SK-N-SH (cell line): ENCODE measurements around the gene PLEKHG5. TPM values are rescaled to one million over a fixed set of nuclear protein-coding genes. Genes with fewer than 3 reads are reported as not detected.

Experiments used
- CTCF ChIA-PET: fragments of 300-600, 350-600 bp; formaldehyde crosslinking; extraction: SDS; loops from one replicate; lab custom pipeline; 2021; lab: Yijun Ruan, JAX
- POLR2A ChIA-PET: fragments of 350-600 bp; sonication (Branson Sonifier 250); formaldehyde crosslinking; extraction: SDS; loops from one replicate; lab custom pipeline; 2020; ENCODE audit warnings: antibody characterized with exemption, inconsistent platforms; lab: Yijun Ruan, JAX
- DNase-seq: peaks from one replicate; pipeline ENCODE4 v3.0.0; 2012
- H2AFZ ChIP-seq: fragments of 200-600 bp; sonication (generic); 2 replicates; pipeline ENCODE4 v1.8.1; 2016; ENCODE audit warnings: antibody characterized with exemption, mild to moderate bottlenecking, low read depth
- H3F3A ChIP-seq: fragments of 200-600 bp; sonication (generic); replicated peaks from 2 replicates; pipeline ENCODE3; 2016; ENCODE audit warnings: antibody characterized with exemption, mild to moderate bottlenecking; ENCODE audit not compliant: insufficient read depth
- H3K27ac ChIP-seq, 2 experiments: fragments of 200-500 bp in 1 of 2; fragments of 200-600 bp in 1 of 2; sonication (Bioruptor generic) in 1 of 2; sonication (generic), shearing (Covaris generic) in 1 of 2; 2 replicates each; pipeline versions ENCODE4 v1.5.1 to v1.6.1; 2014 to 2016; ENCODE audit warnings: low read depth in 2 of 2, inconsistent platforms in 1 of 2, low read length in 1 of 2, mild to moderate bottlenecking in 1 of 2, mixed read lengths in 1 of 2
- H3K27me3 ChIP-seq: fragments of 200-600 bp; sonication (generic), shearing (Covaris generic); 2 replicates; pipeline ENCODE4 v1.6.1; 2016; ENCODE audit warnings: mixed run types; ENCODE audit not compliant: insufficient read depth
- H3K36me3 ChIP-seq, 2 experiments: fragments of 200-500 bp in 1 of 2; fragments of 200-600 bp in 1 of 2; sonication (Bioruptor generic) in 1 of 2; sonication (generic) in 1 of 2; replicated peaks in 1 of 2; 2 replicates each; pipeline versions ENCODE3 to v1.5.1; 2014 to 2016; ENCODE audit warnings: low read length in 1 of 2, mild to moderate bottlenecking in 1 of 2; ENCODE audit not compliant: insufficient read depth in 2 of 2, control insufficient read depth in 1 of 2
- H3K4me1 ChIP-seq, 2 experiments: fragments of 200-500 bp in 1 of 2; fragments of 200-600 bp in 1 of 2; sonication (Bioruptor generic) in 1 of 2; sonication (generic), shearing (Covaris generic) in 1 of 2; 2 replicates each; pipeline versions ENCODE4 v1.5.1 to v1.6.1; 2014 to 2016; ENCODE audit warnings: low read depth in 1 of 2, low read length in 1 of 2, mixed run types in 1 of 2; ENCODE audit not compliant: insufficient read depth in 2 of 2, control insufficient read depth in 1 of 2
- H3K4me2 ChIP-seq: fragments of 200-600 bp; sonication (generic), shearing (Covaris generic); 2 replicates; pipeline ENCODE4 v1.6.1; 2017; ENCODE audit warnings: mixed run types
- H3K4me3 ChIP-seq, 2 experiments: fragments of 200-500 bp in 1 of 2; fragments of 200-600 bp in 1 of 2; sonication (Bioruptor generic) in 1 of 2; sonication (generic), shearing (Covaris generic) in 1 of 2; 2 replicates each; pipeline versions ENCODE4 v1.5.1 to v1.8.1; 2014 to 2016; ENCODE audit warnings: low read depth in 2 of 2, inconsistent platforms in 1 of 2, low read length in 1 of 2, mild to moderate bottlenecking in 1 of 2, mixed read lengths in 1 of 2, moderate library complexity in 1 of 2
- H3K79me2 ChIP-seq: fragments of 200-600 bp; sonication (generic); 2 replicates; pipeline ENCODE4 v1.8.1; 2017; ENCODE audit warnings: mild to moderate bottlenecking; ENCODE audit not compliant: insufficient read depth
- H3K9ac ChIP-seq: fragments of 200-600 bp; sonication (generic); 2 replicates; pipeline ENCODE4 v1.6.1; 2017; ENCODE audit warnings: mixed run types
- H3K9me2 ChIP-seq: fragments of 200-600 bp; sonication (generic); 2 replicates; pipeline ENCODE4 v1.6.1; 2017; ENCODE audit warnings: mixed run types
- H3K9me3 ChIP-seq: fragments of 200-600 bp; sonication (generic); 2 replicates; pipeline ENCODE4 v1.6.1; 2017; ENCODE audit warnings: mixed run types, mild to moderate bottlenecking, moderate library complexity
- H4K20me1 ChIP-seq: fragments of 200-600 bp; sonication (generic); 2 replicates; pipeline ENCODE4 v1.6.1; 2017; ENCODE audit warnings: mild to moderate bottlenecking, mixed run types; ENCODE audit not compliant: insufficient read depth
- EP300 ChIP-seq, 2 experiments: IDR thresholded peaks; 2 replicates each; pipeline versions ENCODE4 v1.4.0 to v1.6.1; 2012; ENCODE audit warnings: borderline replicate concordance in 1 of 2, low read depth in 1 of 2, low read length in 1 of 2
- WGBS: methylation state at CpG from one replicate; pipeline ENCODE4 v1.1.6; 2017; ENCODE audit warnings: low lambda C conversion rate; 5-methylcytosine and 5-hydroxymethylcytosine counted together
- polyA plus RNA-seq, 3 experiments: library from polyadenylated mRNA; depleted of rRNA; stranded (reverse); fragments of >200 nt; gene quantifications; 2 replicates each; pipeline ENCODE4 v1.2.3, GENCODE V29; 2012
- small RNA-seq, 7 experiments: library from RNA; depleted of rRNA; stranded (forward); fragments of <200 nt; gene quantifications; one replicate each; pipeline ENCODE3, GENCODE V24; 2012
- TF ChIP-seq, protein P1 (sequence below): IDR thresholded peaks from 2 replicates; pipeline ENCODE4 v1.6.1; 2012; ENCODE audit warnings: mild to moderate bottlenecking, low read depth, low read length, moderate library complexity
- TF ChIP-seq, protein P2 (sequence below): fragments of 150-350 bp; IDR thresholded peaks from 2 replicates; pipeline ENCODE4 v1.6.1; 2016; ENCODE audit warnings: mild to moderate bottlenecking, low read depth, low read length

Gene PLEKHG5
- polyA plus RNA-seq, 1 of the 3 experiments (the other 2 are of a cell fraction), result 14.9 TPM

DNA sequence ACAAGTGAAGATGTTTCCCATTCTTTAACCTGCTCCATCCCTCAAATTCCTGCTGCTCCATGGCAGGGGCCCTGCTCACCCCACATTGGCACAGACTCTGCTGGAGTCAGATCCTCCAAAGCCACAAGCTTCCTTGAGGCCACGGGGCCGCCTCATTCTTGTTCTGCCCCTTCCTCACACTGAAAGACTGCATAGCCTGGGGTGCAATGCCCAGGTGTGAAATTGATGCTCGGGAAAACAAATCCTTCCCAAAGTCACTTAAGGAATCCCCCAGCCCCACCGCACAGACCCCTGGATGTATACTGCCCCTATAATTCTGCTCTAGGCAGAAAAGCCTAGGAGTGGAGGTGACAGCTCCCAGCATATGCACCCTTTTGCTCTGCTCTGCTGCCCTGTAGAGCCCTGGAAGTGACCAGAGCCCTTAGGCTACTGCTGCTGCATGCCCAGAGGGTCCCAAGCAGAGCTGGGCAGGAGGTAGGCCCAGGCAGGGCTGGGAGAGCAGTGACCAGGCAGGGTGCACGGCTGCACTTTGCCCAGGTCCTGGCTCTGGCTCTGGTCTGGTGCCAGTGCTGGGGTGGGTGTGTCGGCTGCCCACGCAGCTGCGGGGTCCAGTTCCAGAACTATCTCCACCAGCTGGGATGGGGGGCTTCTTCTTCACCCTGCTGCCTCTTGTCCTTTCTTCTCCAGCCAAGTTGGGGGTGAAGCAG, 73.4 kb downstream of the PLEKHG5 start:
- 93% methylated on average over 3 of the region's 8 CpGs for WGBS
- DNase-seq, result no peak
- Histone ChIP-seq H3K9ac (no peak overlapping the region), H3K9me2 (no peaks in the 10 kb centered on the region), H3K4me2 (no peak overlapping the region), H3K79me2 (no peaks in the 10 kb centered on the region), H3K9me3 (no peaks in the 10 kb centered on the region), H3K27me3 (peaks cover 17% of the 10 kb centered on the region), H4K20me1 (no peaks in the 10 kb centered on the region), H2AFZ (no peak overlapping the region), H3K36me3 (no peaks in the 10 kb centered on the region), H3F3A (no peaks in the 10 kb centered on the region), H3K4me3 (no peak overlapping the region), H3K27ac (no peak overlapping the region), H3K4me1 (peaks cover 2 to 8% of the 10 kb centered on the region in 2 experiments; a peak in 1 of 4 replicates)
- TF ChIP-seq, protein P1, sequence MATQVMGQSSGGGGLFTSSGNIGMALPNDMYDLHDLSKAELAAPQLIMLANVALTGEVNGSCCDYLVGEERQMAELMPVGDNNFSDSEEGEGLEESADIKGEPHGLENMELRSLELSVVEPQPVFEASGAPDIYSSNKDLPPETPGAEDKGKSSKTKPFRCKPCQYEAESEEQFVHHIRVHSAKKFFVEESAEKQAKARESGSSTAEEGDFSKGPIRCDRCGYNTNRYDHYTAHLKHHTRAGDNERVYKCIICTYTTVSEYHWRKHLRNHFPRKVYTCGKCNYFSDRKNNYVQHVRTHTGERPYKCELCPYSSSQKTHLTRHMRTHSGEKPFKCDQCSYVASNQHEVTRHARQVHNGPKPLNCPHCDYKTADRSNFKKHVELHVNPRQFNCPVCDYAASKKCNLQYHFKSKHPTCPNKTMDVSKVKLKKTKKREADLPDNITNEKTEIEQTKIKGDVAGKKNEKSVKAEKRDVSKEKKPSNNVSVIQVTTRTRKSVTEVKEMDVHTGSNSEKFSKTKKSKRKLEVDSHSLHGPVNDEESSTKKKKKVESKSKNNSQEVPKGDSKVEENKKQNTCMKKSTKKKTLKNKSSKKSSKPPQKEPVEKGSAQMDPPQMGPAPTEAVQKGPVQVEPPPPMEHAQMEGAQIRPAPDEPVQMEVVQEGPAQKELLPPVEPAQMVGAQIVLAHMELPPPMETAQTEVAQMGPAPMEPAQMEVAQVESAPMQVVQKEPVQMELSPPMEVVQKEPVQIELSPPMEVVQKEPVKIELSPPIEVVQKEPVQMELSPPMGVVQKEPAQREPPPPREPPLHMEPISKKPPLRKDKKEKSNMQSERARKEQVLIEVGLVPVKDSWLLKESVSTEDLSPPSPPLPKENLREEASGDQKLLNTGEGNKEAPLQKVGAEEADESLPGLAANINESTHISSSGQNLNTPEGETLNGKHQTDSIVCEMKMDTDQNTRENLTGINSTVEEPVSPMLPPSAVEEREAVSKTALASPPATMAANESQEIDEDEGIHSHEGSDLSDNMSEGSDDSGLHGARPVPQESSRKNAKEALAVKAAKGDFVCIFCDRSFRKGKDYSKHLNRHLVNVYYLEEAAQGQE, result no peak
- TF ChIP-seq EP300 (IDR thresholded peaks at IDR 0.05; ENCODE audit: borderline replicate concordance in 1 of 2, low read depth in 1 of 2, low read length in 1 of 2), result no peak
- TF ChIP-seq, protein P2, sequence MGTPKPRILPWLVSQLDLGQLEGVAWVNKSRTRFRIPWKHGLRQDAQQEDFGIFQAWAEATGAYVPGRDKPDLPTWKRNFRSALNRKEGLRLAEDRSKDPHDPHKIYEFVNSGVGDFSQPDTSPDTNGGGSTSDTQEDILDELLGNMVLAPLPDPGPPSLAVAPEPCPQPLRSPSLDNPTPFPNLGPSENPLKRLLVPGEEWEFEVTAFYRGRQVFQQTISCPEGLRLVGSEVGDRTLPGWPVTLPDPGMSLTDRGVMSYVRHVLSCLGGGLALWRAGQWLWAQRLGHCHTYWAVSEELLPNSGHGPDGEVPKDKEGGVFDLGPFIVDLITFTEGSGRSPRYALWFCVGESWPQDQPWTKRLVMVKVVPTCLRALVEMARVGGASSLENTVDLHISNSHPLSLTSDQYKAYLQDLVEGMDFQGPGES, result no peak
- ChIA-PET CTCF (interaction anchor here (0.6 to 16.1 kb wide), 8 partner anchors 13 to 171 kb away, joined by 3 to 290 read pairs (median 4); no protein-coding TSS in a partner anchor), POLR2A (no interaction called here)

Small RNA genes lying within 50 kb of the gene (small RNA-seq; reads per million reads assigned to genes)
- gene MIR4252 (0 reads per million in 7 experiments), gene RNU6-731P (0 reads per million in 7 experiments)

Other genes with a start within 250 kb of the PLEKHG5 start
- gene HES3, start 247.5 kb downstream of the PLEKHG5 start, polyA plus RNA-seq (2012; rRNA removed), result not detected in 2 replicates
- 5.2 and 6.6 TPM in 2 replicates for gene GPR153, start 230.6 kb downstream of the PLEKHG5 start, polyA plus RNA-seq (2012; rRNA removed)
- gene ACOT7, start 97.9 kb downstream of the PLEKHG5 start, polyA plus RNA-seq (2012; rRNA removed), result 225 and 289 TPM in 2 replicates
- 0.03 TPM in 2 replicates for gene HES2, start 71.7 kb downstream of the PLEKHG5 start, polyA plus RNA-seq (2012; rRNA removed)
- 0.13 and 0.33 TPM in 2 replicates for gene ESPN, start 66.9 kb downstream of the PLEKHG5 start, polyA plus RNA-seq (2012; rRNA removed)
- gene TNFRSF25, start 25.5 kb downstream of the PLEKHG5 start, polyA plus RNA-seq (2012; rRNA removed), result 20.8 TPM in 2 replicates
- 7.1 and 7.9 TPM in 2 replicates for gene NOL9, start 62.8 kb upstream of the PLEKHG5 start, polyA plus RNA-seq (2012; rRNA removed)
- not detected in 2 replicates for gene TAS1R1, start 63.6 kb upstream of the PLEKHG5 start, polyA plus RNA-seq (2012; rRNA removed)
- 28.8 and 31.2 TPM in 2 replicates for gene ZBTB48, start 88.3 kb upstream of the PLEKHG5 start, polyA plus RNA-seq (2012; rRNA removed)
- 9.0 and 12.5 TPM in 2 replicates for gene KLHL21, start 111.2 kb upstream of the PLEKHG5 start, polyA plus RNA-seq (2012; rRNA removed)
- 6.5 and 8.5 TPM in 2 replicates for gene PHF13, start 122.1 kb upstream of the PLEKHG5 start, polyA plus RNA-seq (2012; rRNA removed)
- gene THAP3, start 133.2 kb upstream of the PLEKHG5 start, polyA plus RNA-seq (2012; rRNA removed), result 10.0 and 11.1 TPM in 2 replicates
- 35.5 and 38.2 TPM in 2 replicates for gene DNAJC11, start 210.1 kb upstream of the PLEKHG5 start, polyA plus RNA-seq (2012; rRNA removed)